Measurements from ENCODE around the gene CST4. TPM values are rescaled to one million over a fixed set of nuclear protein-coding genes. Genes with fewer than 3 reads are reported as not detected.

The CST4 gene
- polyA plus RNA-seq, 1 of the 3 experiments (the other 2 are of a cell fraction): not detected

DNA sequence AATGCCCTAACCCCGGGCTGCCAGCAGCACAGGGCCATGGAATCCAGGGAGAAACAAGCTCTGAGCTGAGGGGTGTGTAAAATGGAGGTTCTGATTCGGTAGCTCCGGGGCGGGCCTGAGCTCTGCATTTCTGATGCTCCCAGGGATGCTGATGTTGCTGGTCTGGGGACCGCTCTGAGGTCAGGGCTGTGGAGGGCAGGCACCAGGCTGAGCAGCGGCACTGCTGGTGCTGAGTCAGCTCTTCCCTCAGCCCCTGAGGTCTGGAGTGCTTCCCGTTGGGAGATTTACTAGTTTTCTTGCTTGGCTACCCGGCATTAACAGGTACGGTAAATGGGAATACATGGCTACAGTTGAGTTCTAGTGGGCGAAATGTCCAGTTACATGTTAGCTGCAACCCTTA, 32.5 kb downstream of the CST4 start:
- DNase-seq: no peak
- WGBS (ENCODE audit: low lambda C conversion rate): 65% methylated on average over 8 of the region's 10 CpGs
- Histone ChIP-seq H3K27ac (ENCODE audit: low read depth in 2 of 2, low read length in 1 of 2) (no peak overlapping the region), H3K9ac (no peak overlapping the region), H3K27me3 (ENCODE audit: insufficient read depth) (no peaks in the 10 kb centered on the region), H3K36me3 (replicated peaks in 1 of 2; ENCODE audit: control insufficient read depth in 1 of 2, insufficient read depth in 2 of 2, low read length in 1 of 2) (no peaks in the 10 kb centered on the region), H3F3A (replicated peaks; ENCODE audit: insufficient read depth) (no peaks in the 10 kb centered on the region), H4K20me1 (ENCODE audit: insufficient read depth) (no peaks in the 10 kb centered on the region), H3K9me3 (no peaks in the 10 kb centered on the region), H2AFZ (ENCODE audit: low read depth) (no peak overlapping the region), H3K9me2 (no peaks in the 10 kb centered on the region), H3K4me3 (ENCODE audit: low read depth in 2 of 2, low read length in 1 of 2) (no peak overlapping the region), H3K4me2 (no peak overlapping the region), H3K4me1 (ENCODE audit: control insufficient read depth in 1 of 2, insufficient read depth in 2 of 2, low read depth in 1 of 2, low read length in 1 of 2) (no peaks in the 10 kb centered on the region), H3K79me2 (ENCODE audit: insufficient read depth) (no peaks in the 10 kb centered on the region)
- ChIA-PET CTCF (interaction anchor here (0.9 kb wide), 1 partner anchor 12 kb away, joined by 3 read pairs; no protein-coding TSS in a partner anchor), POLR2A (no interaction called here)
- no peak for TF ChIP-seq NFIC (IDR thresholded peaks at IDR 0.05; ENCODE audit: borderline replicate concordance)
- TF ChIP-seq RFX5 (IDR thresholded peaks at IDR 0.05; ENCODE audit: low read length): no peak
- TF ChIP-seq ZBTB33 (IDR thresholded peaks at IDR 0.05; ENCODE audit: borderline replicate concordance, low read depth): no peak
- TF ChIP-seq MXI1 (IDR thresholded peaks at IDR 0.05; ENCODE audit: low read depth, low read length): no peak
- no peak for TF ChIP-seq EP300 (IDR thresholded peaks at IDR 0.05; ENCODE audit: borderline replicate concordance in 1 of 2, low read depth in 1 of 2, low read length in 1 of 2)
- TF ChIP-seq RAD21 (IDR thresholded peaks at IDR 0.05; ENCODE audit: low read length): no peak
- no peak for TF ChIP-seq JUND (IDR thresholded peaks at IDR 0.05)
- TF ChIP-seq CTCF (IDR thresholded peaks at IDR 0.05): no peak
- no peak for TF ChIP-seq USF1 (IDR thresholded peaks at IDR 0.05; ENCODE audit: borderline replicate concordance, low read depth)
- TF ChIP-seq FOXJ3 (CRISPR knock-in tag; IDR thresholded peaks at IDR 0.05): no peak
- no peak for TF ChIP-seq POLR2AphosphoS5 (IDR thresholded peaks at IDR 0.05; ENCODE audit: low read depth, low read length)
- TF ChIP-seq RCOR1 (IDR thresholded peaks at IDR 0.05; ENCODE audit: low read length): no peak
- TF ChIP-seq, protein P1, sequence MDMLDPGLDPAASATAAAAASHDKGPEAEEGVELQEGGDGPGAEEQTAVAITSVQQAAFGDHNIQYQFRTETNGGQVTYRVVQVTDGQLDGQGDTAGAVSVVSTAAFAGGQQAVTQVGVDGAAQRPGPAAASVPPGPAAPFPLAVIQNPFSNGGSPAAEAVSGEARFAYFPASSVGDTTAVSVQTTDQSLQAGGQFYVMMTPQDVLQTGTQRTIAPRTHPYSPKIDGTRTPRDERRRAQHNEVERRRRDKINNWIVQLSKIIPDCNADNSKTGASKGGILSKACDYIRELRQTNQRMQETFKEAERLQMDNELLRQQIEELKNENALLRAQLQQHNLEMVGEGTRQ (IDR thresholded peaks at IDR 0.05; ENCODE audit: borderline replicate concordance, low read depth, low read length): no peak
- TF ChIP-seq SIN3A (IDR thresholded peaks at IDR 0.05; ENCODE audit: borderline replicate concordance, low read depth, low read length): no peak
- TF ChIP-seq, protein P2, sequence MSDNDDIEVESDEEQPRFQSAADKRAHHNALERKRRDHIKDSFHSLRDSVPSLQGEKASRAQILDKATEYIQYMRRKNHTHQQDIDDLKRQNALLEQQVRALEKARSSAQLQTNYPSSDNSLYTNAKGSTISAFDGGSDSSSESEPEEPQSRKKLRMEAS (IDR thresholded peaks at IDR 0.05; ENCODE audit: low read depth): no peak

Data from SK-N-SH (cell line).